GM18909 (cell line): Measurements from ENCODE around the gene OTOG.

Source experiments
- ATAC-seq: cut with Tn5 transposase; IDR thresholded peaks from one replicate; pipeline ENCODE4 v1.9.1; 2021; ENCODE audit warnings: mild to moderate bottlenecking; ENCODE audit not compliant: unreplicated experiment, poor library complexity

Gene OTOG

DNA sequence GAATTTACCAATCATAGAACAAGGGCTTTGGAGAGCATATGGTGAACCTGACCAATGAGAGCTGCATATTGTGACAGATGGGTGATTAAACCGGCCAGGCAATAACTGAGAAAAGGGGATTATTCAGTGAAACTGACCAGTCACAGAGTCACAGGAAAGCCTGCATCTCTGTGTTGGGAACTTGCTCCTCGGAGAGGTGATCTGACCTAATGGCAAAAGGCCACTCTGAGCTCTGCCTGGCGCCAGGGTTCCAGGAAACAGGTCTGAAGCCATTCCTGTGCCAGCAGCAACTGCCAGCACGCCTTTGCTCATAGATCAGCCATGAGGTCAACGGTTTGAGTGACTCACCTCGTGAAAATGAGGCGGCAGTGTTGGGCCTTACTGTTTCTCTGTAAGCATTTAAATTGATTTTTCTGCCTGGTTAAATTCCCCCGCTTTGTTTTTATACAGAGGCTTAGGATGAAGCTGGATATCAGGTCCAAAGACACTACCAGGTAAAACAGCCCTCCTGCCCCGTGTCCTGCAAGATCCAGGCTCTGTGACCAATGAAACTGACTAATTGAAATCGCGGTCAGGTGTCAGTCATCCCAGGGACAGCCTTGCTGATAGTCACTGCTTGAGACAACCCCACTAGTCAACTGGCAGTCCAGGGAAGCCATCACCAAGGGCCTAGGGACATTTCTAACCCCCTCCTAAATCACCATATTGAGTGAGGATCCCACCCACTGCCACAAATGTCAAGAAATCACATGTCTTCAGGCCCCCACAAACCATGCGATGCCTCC is 136.5 kb downstream of the OTOG start:
- ATAC-seq: no peak

DNA sequence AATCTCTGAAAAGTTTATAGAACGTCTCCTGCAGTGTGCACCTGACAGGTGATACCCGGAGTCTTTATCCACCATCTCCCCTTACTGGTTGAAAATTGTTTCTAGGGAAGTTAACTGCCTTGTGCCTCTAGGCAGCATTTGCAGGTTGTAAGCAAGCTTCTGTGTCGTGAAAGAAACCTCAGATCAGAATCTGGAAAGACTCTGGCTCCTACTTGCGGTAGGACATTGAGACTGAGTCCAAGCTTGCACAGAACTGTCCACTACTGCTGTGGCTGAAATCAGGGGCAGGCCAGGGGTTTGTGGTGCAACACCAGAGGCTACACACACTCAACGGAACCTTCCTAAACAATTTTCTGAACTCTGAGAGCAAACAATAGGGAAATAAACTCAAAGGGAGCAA is 137.5 kb downstream of the OTOG start:
- no peak for ATAC-seq

DNA sequence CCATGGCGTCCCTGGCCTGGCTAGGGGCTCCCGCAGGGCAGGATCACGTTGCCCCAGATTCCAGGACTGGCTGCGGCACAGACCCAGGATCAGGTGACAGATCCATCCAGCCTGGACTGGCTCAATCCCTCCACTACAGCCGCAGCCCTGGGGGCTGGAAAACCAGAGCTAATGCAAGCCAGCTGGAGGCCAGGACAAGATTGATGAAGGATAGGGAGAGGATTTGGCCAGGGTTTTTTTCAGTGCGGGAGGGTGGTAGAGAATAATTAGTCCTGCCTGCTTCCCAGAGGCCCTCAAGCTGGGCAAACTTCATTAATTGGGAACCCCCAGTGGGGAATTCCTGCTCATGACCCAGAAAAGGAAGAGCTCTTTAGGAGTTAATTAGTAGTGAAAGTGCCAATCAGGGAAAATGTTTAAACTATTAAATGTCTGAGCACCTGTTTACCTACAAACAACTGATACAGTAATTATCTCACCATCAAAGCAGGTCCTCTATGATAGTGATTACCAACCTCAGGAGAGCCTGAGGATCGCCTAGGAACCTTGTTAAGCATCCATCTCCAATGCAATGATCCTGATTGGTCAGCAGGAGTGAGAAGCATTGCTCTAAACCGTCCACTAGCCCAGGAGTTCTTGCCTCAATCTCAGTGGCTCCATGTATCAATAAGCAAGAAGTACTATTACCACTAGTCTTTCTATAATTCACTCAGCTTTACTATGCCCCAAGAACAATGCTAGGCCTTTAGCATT is 139.3 kb downstream of the OTOG start:
- no peak for ATAC-seq

DNA sequence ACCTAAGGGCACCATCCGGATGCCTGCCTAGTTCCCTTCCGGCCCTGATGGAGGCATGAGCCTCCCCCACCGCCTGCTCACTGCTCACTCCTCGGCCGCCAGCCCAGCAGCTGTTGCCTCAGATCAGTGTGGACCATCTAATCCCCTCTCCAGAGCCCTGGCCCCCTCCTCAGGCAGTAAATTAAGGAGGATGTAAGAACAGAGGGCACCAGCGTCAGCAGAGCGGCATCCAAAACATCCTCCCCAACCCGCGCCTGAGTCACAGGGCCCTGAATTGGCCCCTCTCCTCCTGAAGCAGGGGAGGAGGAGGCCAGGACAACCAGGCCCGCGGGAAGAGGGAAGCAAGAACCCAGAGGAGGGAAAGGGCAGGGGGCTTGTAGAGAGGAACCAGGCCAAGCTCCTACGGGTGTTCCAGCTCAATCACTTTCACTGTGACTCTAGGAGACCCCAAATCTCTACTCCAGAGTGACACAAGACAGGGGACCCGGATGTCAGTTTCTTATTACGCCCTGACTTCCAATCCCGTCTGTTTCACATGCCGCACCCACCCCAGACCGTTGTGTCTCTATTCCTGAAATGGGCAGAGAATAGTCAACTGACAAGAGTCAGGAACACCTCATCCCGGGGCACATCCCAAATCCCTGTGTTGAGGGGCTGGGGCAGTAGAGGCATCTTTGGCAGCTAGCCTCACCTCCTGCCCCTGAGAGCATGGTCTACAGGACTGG is 141.0 kb downstream of the OTOG start:
- no peak for ATAC-seq

DNA sequence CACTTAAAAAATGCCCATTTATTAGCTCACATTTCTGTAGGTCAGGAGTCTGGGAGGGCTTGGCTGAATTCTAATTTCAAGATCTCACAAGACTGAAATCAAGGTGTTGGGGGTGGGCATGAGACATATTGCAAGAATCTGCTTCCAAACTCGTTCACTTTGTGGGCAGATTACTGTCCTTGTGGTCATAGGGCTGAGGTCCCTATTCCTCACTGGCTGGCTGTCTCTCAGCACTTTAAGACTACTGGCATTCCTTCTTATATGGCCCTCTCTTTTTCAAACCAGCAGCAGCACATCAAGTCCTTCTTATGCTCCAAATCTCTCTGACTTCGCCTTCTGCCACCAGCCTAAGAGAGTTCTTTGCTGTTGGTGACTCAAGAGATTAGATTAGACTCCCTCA is 144.5 kb downstream of the OTOG start:
- no peak for ATAC-seq

DNA sequence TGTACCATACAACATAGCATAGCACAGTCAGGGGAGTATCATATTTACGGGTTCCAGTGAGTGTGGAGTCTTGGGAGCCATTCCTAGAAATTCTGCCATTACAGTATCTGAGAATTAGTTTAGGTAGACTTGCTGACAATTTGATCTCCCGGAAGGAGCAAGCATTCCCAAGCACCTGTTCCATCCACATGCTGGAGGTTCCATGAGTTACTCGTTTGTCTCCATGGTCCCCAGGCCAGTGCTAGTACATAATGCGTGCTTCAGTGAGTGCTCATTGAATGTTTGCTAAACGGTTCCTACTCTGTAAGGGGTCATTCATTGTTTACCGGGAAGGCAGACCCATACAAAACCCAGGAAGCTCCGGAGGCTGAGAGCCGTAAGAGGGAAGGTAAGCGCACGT is 144.9 kb downstream of the OTOG start:
- ATAC-seq: no peak

DNA sequence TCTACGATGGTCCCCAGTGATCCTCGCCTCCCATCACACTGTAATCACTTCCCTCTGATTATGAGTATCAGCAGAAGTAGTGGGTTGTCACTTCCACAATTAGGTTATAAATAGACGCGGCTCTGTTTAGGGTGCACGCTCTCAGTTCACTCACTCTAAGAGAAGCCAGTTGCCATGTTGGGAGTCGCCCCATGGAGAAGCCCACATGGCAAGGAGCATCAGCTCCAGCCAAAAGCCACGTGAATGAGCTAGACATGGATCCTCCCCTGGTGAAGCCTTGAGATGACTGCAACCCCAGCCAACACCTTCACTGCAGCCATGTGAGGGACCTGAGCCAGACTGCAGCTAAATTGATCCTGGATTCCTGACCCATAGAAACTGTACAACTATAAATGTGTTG is 145.9 kb downstream of the OTOG start:
- ATAC-seq: no peak

DNA sequence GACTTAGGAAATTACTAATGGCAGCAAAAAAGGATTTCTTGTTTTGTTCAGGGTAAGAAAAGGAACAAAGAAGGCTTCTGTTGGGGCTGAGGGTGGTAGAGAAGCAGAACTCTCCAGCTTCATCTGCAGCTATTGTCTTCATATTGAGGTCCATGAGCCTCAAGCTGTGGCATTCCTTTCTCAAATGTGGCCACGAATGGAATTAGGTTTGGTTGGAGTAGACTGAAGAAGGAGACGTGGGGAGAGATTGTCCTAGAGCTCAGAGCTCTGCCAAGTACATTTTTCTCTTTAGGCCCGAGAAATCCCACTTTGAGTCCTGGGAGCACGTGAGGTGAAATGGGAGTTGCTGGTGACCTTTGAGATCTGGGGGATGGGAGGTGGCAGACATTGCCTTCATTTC is 146.5 kb downstream of the OTOG start:
- no peak for ATAC-seq

DNA sequence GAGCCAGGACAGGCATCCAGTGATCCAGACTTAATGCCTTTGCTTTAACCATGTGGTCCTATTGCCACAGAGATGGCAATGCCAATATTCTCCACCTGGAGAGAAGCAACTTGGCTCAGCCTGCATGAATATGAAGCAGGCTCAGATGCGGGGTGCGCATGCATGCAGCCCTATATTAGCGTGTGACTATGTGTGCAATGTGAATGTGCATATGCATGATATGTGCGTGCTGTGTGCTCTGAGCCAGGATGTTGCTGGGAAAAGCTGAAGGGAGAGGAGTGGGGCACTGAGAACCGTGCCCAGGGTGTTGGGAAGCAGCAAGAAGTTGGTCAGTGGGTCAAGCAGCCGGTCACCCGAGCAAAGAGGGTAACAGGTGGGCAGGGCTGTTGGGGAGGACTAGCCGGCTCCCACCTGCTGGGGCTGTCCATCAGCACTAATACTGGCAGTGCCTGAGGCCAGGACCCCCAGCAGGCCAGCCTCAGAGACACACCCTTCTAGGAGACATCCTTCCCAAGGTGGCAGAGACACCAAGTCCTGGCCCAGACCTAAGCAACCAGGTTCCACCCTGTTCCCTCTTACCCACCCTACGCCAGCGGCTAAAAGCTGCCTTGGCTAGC is 147.5 kb downstream of the OTOG start:
- ATAC-seq: no peak

DNA sequence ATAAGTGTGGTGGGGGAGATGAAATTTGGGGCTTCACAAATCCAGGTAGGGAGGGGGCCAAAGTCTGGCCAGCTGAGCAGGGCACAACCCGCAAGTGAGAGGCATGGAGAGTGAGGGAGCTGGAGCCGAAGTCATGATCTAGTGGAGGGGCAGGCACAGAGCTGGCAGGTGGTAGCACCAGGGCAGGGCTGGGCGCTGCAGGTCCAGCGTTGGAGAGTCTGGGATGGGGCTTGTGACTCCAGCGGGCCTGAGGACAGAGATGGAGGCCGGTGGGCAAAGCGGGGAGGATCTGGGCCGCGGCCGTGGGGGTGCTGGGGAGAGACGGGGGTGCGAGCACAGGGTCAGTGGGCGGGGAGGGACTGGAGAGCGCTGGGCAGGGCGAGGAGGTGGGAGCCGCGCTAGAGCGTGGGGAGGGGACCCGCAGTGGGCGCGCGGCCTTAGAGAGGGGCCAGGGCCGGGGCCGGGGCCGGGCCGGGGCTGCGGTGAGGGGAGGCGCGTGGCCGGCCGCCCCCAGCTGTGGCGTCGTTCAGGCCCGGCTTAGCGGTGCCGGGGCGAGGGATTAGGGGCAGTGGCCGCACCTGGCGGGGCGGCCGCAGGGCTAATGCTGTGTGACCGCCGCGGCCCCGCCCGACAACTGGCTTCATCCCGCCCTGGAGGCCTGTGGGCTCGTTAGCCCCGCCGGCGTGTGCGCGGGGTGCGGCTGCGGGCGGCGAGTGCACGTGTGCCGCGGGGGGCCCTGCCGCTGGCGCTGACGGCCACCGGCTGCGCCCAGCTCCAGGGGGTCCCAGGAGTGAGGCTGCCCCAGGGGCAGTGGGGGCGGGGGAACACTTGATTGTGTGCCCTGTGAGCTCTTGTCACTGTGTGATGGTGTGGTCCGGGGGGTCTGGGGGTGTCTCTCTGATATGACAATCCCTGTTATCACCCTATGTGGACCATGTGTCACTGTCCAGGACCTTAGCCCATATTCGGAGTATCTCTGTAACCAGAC is 148.7 kb downstream of the OTOG start:
- no peak for ATAC-seq

DNA sequence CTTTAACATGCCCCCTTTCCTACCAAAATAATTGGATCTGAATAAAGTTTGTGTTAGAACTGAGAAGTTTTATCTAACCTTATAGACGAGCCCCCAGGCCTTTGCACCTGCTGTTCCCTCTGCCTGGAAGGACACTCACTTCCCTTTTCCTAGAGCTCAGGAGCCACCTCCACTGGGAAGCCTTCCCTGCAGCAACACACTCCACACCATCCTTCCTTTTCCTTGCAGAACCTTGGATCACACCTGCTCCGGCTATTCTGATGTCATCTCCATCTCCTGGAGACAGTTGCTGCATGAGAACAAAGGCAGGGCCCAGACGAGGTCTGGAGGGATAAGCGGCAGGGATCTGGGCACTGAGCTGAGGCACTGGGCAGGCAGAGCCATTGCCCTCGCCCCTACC is 149.7 kb downstream of the OTOG start:
- no peak for ATAC-seq
